Activated CD8-positive, alpha-beta memory T cell treated with anti-CD3 and anti-CD28 coated beads, Interleukin-2, amount 10 ng/mL, durations not matched to agents 7 days and 5 days (primary cell): Measurements from ENCODE around the gene TRIM67. TPM values are rescaled to one million over a fixed set of nuclear protein-coding genes. Genes with fewer than 3 reads are reported as not detected.

Source experiments
- ATAC-seq: fragments of 150-1000 bp; cut with Tn5 transposase; one replicate; pipeline ENCODE4 v1.10.0; 2021; ENCODE audit warnings: moderate library complexity
- CTCF ChIA-PET: fragments of 350-600 bp; sonication (Branson Sonifier 250); formaldehyde crosslinking; loops from one replicate; lab custom pipeline; 2021; ENCODE audit warnings: antibody characterized with exemption; lab: Charles Lee
- DNase-seq: peaks from one replicate; pipeline ENCODE4 v3.0.0-alpha.2; 2020
- H3K27ac Mint-ChIP-seq: one replicate; pipeline ENCODE4 v1.8.0; 2021; ENCODE audit warnings: mild to moderate bottlenecking, mixed read lengths
- H3K27me3 Mint-ChIP-seq: one replicate; pipeline ENCODE4 v1.8.0; 2021; ENCODE audit warnings: mixed read lengths
- H3K36me3 Mint-ChIP-seq: one replicate; pipeline ENCODE4 v1.8.0; 2021; ENCODE audit warnings: mild to moderate bottlenecking, mixed read lengths
- H3K4me1 Mint-ChIP-seq: one replicate; pipeline ENCODE4 v1.8.0; 2021; ENCODE audit warnings: mixed read lengths
- H3K4me3 Mint-ChIP-seq: one replicate; pipeline ENCODE4 v1.8.0; 2021; ENCODE audit warnings: mild to moderate bottlenecking, moderate library complexity, mixed read lengths
- H3K9me3 Mint-ChIP-seq: one replicate; pipeline ENCODE4 v1.8.0; 2022; ENCODE audit warnings: low read depth, mixed read lengths
- total RNA-seq, 2 experiments: library from RNA; stranded (reverse); gene quantifications; one replicate each; pipeline ENCODE4 v1.2.3, GENCODE V29; 2021

TRIM67 gene
- total RNA-seq, 2 experiments from 2014 or later: not detected

DNA sequence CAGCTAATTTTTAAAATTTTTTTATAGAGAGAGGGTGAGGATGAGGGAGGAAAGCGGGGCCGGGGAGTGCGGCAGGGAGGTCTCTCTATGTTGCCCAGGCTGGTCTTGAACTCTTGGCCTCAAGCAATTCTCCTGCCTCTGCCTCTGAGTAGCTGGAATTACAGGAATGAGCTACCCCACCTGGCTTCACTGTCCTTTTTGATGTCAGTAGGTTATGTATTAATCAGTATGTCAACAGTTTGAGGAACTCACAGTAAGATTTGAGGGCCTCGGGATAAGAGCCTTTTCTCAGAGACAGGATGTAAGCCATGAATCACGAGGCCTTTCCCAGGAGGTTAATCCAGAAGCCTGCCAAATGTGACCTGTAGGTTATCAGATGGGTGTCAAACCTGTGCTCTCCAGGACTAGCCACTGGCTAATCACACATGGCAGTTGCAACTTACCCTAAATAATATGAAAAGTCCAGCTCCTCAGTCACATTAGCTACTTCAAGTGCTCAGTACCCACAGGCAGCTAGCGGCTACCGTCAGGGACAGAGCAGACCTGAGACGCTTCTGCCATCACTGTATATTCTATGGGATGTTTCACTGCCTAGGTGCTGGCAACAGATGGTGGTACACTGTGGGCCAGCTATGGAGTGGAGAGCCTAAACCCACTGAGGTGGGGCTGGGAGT is 33.1 kb downstream of the TRIM67 start:
- CTCF ChIA-PET: no interaction called here
- H3K27me3 Mint-ChIP-seq: peaks cover 9% of the 10 kb centered on the region
- H3K27ac Mint-ChIP-seq: no peak overlapping the region
- H3K4me1 Mint-ChIP-seq: no peaks in the 10 kb centered on the region
- ATAC-seq (no peak), DNase-seq (no peak)
- no peaks in the 10 kb centered on the region for H3K9me3 Mint-ChIP-seq
- H3K4me3 Mint-ChIP-seq: no peak overlapping the region
- H3K36me3 Mint-ChIP-seq: no peaks in the 10 kb centered on the region

DNA sequence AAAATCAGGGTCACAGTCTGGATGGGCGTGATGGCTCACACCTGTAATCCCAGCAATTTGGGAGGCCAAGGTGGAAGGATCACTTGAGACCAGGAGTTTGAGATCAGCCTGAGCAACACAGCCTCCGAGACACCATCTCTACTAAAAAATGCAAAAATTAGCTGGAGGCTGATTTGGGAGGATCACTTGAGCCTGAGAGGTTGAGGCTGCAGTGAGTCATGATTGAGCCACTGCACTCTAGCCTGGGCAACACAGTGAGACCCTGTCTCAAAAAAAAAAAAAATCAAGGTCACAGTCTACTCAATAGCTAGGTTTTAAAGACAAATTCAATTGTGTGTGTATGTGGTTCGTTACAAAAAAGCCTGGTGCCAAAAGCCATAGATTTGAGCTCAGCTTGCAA is 34.4 kb downstream of the TRIM67 start:
- DNase-seq (no peak), ATAC-seq (no peak)
- no peaks in the 10 kb centered on the region for H3K4me1 Mint-ChIP-seq
- no peak overlapping the region for H3K27ac Mint-ChIP-seq
- CTCF ChIA-PET: interaction anchor here (1.2 kb wide), 1 partner anchor 11 kb away, joined by 6 read pairs; no protein-coding TSS in a partner anchor
- no peaks in the 10 kb centered on the region for H3K36me3 Mint-ChIP-seq
- H3K27me3 Mint-ChIP-seq: peaks cover 9% of the 10 kb centered on the region
- H3K4me3 Mint-ChIP-seq: no peak overlapping the region
- H3K9me3 Mint-ChIP-seq: no peaks in the 10 kb centered on the region

DNA sequence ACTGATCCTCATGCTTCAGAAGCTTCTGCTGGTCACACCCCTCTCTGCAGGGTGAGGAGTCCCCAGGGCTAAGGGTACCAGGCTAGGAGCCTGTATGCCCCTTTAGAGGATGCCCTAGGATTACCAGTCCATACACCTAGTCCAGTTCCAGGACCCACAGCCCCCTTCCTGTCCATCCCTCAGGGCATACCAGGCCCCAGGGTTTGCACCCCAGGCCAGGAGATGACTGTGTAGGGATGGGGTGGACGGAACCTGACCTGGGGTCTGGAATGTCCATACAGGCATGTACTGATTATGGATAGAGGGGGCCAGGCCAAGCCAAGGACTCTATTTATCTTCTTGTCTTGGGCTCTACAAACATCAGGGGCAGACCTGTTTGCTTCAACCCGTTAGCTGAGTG is 34.9 kb downstream of the TRIM67 start:
- Mint-ChIP-seq H3K27me3 (peaks cover 10% of the 10 kb centered on the region), H3K4me3 (no peak overlapping the region), H3K27ac (no peak overlapping the region), H3K36me3 (no peaks in the 10 kb centered on the region), H3K4me1 (peaks cover 1% of the 10 kb centered on the region), H3K9me3 (no peaks in the 10 kb centered on the region)
- ATAC-seq (no peak), DNase-seq (no peak)
- CTCF ChIA-PET: interaction anchor here (1.2 kb wide), 1 partner anchor 10 kb away, joined by 6 read pairs; no protein-coding TSS in a partner anchor

DNA sequence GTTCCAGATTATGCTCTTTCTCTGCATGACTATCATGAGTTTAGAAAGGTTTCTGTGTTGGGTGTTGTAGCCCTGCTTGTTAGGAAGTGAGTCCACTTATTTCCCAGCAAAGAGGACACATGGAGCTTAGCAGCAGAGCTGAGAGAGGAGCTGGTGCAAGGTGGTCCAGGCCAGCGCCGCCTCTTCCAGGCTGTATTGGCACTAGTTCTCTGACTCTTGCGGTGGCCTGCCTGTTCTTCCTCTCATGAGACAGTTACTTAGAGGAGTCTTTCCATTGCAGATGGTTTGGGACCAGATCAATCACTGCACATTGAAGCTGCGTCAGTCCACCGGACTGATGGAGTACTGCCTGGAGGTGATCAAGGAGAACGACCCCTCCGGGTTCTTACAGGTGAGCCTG is 38.0 kb downstream of the TRIM67 start:
- Mint-ChIP-seq H3K27me3 (peaks cover 15% of the 10 kb centered on the region), H3K9me3 (no peaks in the 10 kb centered on the region), H3K27ac (no peak overlapping the region), H3K36me3 (no peaks in the 10 kb centered on the region), H3K4me3 (no peak overlapping the region), H3K4me1 (peaks cover 12% of the 10 kb centered on the region)
- CTCF ChIA-PET: no interaction called here
- ATAC-seq: no peak
- no peak for DNase-seq

DNA sequence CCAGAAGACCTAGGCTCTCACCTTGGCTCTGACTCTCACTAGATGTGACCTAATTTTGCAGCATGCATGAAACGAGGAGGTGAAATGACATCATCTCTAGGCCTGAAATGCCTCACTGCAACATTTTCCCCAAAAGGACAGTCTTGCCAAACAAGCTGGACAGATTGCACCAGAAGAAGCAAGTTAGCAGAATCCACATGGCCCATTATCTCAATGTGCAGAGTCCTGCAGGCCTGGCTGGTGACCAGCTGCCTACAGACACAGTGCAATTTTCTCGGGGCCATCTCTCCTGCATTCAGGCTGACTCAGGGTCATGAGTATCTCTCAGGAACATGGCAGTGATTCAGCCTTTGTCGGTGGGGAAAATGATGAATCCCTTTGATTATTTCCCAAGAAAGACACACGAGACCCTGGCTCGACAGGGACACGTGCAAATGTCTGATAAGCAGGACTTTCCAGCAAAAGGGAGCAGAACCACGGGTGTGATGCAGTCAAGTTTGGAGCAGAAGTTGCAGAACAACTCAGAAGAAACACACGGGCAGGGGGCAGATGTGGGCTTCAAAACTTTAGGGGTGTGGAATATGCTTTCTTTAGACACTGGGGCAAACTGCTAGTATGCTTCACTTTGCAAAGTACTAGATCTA is 38.7 kb downstream of the TRIM67 start:
- DNase-seq (no peak), ATAC-seq (no peak)
- CTCF ChIA-PET: no interaction called here
- Mint-ChIP-seq H3K27me3 (peaks cover 17% of the 10 kb centered on the region), H3K4me1 (peaks cover 12% of the 10 kb centered on the region), H3K27ac (no peak overlapping the region), H3K9me3 (no peaks in the 10 kb centered on the region), H3K4me3 (no peak overlapping the region), H3K36me3 (no peaks in the 10 kb centered on the region)

DNA sequence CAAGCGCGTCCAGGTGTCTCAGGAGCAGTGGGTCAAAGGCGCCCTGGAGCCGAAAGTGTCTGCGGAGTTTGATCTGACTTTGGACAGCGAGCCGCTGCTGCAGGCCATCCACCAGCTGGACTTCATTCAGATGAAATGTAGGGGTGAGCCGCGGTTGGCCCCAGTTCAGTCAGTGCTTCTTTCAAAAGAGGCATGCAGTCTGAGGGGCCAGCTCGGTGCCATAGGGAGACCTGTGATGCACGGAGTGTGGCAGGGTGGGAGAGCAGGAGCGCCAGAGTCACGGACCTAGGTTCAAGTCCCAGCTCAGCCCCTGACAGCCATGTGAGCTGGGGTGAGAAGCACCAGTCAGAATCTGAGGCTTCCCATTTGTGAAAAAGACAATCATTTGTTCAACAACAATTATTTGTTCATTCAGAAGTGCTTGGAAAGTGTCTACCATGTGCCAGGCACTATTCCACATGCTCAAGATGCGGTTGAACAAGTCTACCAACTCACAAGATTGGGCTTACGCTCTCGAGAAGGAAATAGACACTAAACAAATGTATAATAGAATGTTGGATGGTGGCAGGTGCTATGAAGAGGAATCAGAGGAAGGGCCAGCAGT is 39.6 kb downstream of the TRIM67 start:
- H3K36me3 Mint-ChIP-seq: no peaks in the 10 kb centered on the region

DNA sequence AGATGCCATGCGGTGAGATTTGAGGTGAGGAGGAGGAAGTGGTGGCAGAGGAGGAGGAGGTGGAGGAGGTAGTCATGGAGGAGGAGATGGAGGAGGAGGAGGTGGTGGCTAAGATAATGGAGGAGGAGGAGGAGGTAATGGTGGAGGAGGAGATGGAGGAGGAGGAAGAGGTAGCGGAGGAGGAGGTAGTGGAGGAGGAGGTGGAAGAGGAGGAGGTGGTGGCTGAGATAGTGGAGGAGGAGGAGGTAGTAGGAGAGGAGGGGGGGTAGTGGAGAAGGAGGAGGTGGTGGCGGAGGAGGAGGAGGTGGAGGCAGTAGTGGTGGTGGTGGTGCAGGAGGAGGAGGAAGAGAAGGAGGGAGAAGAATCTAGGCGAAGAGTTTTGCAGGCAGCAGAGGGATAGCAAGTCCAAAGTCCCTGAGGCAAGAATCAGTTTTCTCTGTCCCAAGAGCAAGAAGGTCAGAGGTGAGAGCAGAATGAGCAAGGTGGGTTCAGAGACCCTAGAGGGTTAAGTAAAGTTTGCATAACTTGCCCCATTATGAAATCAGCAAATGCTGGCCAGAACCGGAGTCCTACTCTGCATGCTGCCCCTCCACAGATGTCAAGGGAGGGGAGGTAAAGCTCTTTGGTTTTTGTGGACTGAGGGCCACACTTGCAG is 40.2 kb downstream of the TRIM67 start:
- no peak overlapping the region for H3K27ac Mint-ChIP-seq
- DNase-seq (no peak), ATAC-seq (no peak)
- H3K36me3 Mint-ChIP-seq: no peaks in the 10 kb centered on the region
- peaks cover 12% of the 10 kb centered on the region for H3K4me1 Mint-ChIP-seq
- peaks cover 12% of the 10 kb centered on the region for H3K27me3 Mint-ChIP-seq
- CTCF ChIA-PET: no interaction called here
- H3K9me3 Mint-ChIP-seq: no peaks in the 10 kb centered on the region
- no peak overlapping the region for H3K4me3 Mint-ChIP-seq

More for the DNA sequence above, 39.6 kb downstream of the TRIM67 start:
- H3K9me3 Mint-ChIP-seq: no peaks in the 10 kb centered on the region
- no peak for ATAC-seq
- no peak overlapping the region for H3K27ac Mint-ChIP-seq
- no peak for DNase-seq
- H3K4me1 Mint-ChIP-seq: peaks cover 12% of the 10 kb centered on the region
- CTCF ChIA-PET: no interaction called here
- H3K27me3 Mint-ChIP-seq: peaks cover 12% of the 10 kb centered on the region
- H3K4me3 Mint-ChIP-seq: no peak overlapping the region

DNA sequence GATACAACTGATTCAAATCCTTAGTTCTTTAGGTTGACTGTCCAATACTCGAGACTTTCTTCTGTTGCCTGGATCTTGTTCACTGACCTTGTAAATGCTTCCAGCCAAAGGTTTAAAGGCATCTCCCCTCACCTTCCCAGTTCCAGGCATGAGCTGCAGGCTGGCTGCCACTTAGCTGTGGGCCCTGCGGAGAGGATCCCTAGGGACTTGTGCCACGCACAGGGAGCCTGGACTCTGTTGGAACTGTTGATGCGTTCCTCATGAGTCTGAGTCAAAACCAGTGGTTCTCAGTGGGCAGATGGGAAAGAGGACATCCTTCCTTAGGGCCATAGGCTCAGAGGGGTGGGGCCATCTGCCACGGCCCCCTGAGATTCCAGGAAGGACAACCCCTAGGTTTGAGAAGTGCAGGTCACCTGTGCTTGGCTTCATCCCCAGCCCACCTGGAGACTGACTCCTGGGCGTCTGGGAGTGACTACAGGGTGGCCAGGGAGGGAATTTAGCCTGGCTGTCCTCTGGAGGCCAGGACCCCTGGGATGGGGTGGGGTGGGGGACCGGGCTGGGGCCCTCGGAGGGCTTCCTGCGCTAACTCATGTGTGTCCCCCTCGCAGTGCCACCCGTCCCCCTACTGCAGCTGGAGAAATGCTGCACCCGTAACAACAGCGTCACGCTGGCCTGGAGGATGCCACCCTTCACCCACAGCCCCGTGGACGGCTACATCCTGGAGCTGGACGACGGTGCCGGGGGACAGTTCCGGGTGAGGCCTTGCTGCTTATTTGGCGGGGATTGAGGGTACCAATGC is 41.6 kb downstream of the TRIM67 start:
- H3K9me3 Mint-ChIP-seq: no peaks in the 10 kb centered on the region
- H3K4me3 Mint-ChIP-seq: no peak overlapping the region
- CTCF ChIA-PET: no interaction called here
- no peak for DNase-seq
- no peaks in the 10 kb centered on the region for H3K36me3 Mint-ChIP-seq
- H3K4me1 Mint-ChIP-seq: peaks cover 12% of the 10 kb centered on the region
- no peak for ATAC-seq
- H3K27me3 Mint-ChIP-seq: peaks cover 12% of the 10 kb centered on the region
- H3K27ac Mint-ChIP-seq: no peak overlapping the region

DNA sequence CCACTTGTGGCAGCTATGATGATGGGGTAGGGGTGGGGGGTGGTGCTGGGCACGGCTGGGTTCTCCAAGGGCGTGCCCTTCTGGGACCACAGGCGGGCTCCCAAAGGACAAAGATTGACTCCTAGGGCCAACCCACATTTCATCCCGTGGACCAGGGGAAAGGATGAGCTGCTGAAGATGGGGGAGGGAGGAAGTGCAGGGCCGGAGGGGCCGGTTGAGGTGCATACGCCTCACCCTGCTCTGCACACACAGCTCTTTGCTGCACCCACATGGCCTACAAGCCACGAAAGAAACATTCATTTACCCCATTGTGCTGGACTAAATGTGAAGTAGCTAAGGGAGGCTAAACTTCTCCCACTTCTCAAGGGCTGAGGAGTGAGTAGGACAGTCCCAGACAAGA is 45.0 kb downstream of the TRIM67 start:
- CTCF ChIA-PET: interaction anchor here (0.6 to 2.0 kb wide), 3 partner anchors 10 to 190 kb away, joined by 3 to 6 read pairs (median 4); no protein-coding TSS in a partner anchor
- ATAC-seq (no peak), DNase-seq (no peak)
- Mint-ChIP-seq H3K4me3 (no peak overlapping the region), H3K4me1 (peaks cover 10% of the 10 kb centered on the region), H3K27ac (no peak overlapping the region), H3K9me3 (no peaks in the 10 kb centered on the region), H3K27me3 (peaks cover 10% of the 10 kb centered on the region), H3K36me3 (no peaks in the 10 kb centered on the region)

DNA sequence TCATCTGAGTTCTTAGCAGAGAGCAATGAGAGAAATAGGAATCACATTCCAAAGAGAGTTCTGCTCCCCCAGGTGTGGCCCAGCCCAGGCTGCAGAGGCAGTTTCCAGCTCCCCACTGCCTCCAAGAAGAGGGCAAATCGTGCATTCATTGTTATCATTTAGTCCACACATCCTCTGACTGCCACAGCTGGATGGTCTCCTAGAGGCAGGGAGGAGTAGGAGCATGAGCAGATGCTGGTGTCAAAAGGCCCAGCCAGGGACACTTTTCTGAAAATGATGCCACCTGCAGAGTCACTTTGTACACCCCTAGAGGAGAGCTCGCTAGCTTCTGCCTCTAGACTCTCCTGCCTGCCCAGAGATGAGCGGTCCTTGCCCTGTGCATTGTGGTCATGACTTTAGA is 45.6 kb downstream of the TRIM67 start:
- Mint-ChIP-seq H3K36me3 (no peaks in the 10 kb centered on the region), H3K4me3 (no peak overlapping the region), H3K27ac (no peak overlapping the region), H3K4me1 (peaks cover 6% of the 10 kb centered on the region), H3K9me3 (no peaks in the 10 kb centered on the region), H3K27me3 (peaks cover 9% of the 10 kb centered on the region)
- CTCF ChIA-PET: interaction anchor here (2.0 kb wide), 1 partner anchor 10 kb away, joined by 6 read pairs; no protein-coding TSS in a partner anchor
- ATAC-seq (no peak), DNase-seq (no peak)

DNA sequence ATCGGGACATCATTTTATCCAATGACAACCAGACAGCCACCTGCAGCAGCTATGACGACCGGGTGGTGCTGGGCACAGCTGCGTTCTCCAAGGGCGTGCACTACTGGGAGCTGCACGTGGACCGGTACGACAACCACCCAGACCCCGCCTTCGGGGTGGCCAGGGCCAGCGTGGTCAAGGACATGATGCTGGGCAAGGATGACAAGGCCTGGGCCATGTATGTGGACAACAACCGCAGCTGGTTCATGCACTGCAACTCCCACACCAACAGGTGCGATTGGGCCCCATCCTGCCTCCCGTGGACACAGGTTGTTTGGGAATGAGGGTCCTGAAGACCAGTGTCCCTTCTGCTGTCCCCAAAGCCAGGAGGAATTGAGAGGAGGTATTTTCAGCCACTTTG is 47.1 kb downstream of the TRIM67 start:
- ATAC-seq: no peak
- H3K36me3 Mint-ChIP-seq: no peaks in the 10 kb centered on the region
- H3K9me3 Mint-ChIP-seq: no peaks in the 10 kb centered on the region
- peaks cover 5% of the 10 kb centered on the region for H3K27me3 Mint-ChIP-seq
- no peak overlapping the region for H3K4me3 Mint-ChIP-seq
- DNase-seq: no peak
- no peak overlapping the region for H3K27ac Mint-ChIP-seq
- peaks cover 2% of the 10 kb centered on the region for H3K4me1 Mint-ChIP-seq
- CTCF ChIA-PET: interaction anchor here (1.3 kb wide), 1 partner anchor 291 kb away, joined by 3 read pairs; no protein-coding TSS in a partner anchor

DNA sequence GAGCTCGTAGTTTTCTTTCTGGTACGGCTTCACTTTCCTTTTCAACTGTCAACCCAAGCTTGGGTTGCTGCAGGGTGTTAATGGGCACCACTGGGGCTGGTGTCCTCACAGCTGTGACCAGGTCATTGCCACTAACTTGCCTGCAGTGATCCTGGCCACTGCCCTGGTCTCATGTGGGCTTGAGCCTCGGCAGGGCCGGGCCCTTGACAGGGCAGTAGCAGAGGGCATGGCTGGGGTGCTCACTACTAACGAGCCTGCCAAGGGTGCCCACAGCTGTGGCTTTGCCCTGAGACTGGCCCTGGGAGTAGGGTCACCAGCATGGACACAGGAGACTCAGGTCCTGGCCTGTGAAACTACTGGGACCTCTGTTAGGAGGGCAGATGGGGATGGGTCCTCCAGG is 47.7 kb downstream of the TRIM67 start:
- no peak for ATAC-seq
- CTCF ChIA-PET: interaction anchor here (1.3 to 2.5 kb wide), 3 partner anchors 291 to 412 kb away, joined by 3 to 10 read pairs (median 3); no protein-coding TSS in a partner anchor
- Mint-ChIP-seq H3K36me3 (no peaks in the 10 kb centered on the region), H3K4me3 (no peak overlapping the region), H3K27ac (no peak overlapping the region), H3K9me3 (no peaks in the 10 kb centered on the region), H3K4me1 (peaks cover 2% of the 10 kb centered on the region), H3K27me3 (peaks cover 5% of the 10 kb centered on the region)
- no peak for DNase-seq
